HG03135 (cell line): ENCODE results near the gene NFAM1.

ENCODE experiments used
- ATAC-seq: cut with Tn5 transposase; IDR thresholded peaks from one replicate; pipeline ENCODE4 v1.9.1; 2021; ENCODE audit warnings: mild to moderate bottlenecking, moderate library complexity; ENCODE audit not compliant: unreplicated experiment

Gene NFAM1

DNA sequence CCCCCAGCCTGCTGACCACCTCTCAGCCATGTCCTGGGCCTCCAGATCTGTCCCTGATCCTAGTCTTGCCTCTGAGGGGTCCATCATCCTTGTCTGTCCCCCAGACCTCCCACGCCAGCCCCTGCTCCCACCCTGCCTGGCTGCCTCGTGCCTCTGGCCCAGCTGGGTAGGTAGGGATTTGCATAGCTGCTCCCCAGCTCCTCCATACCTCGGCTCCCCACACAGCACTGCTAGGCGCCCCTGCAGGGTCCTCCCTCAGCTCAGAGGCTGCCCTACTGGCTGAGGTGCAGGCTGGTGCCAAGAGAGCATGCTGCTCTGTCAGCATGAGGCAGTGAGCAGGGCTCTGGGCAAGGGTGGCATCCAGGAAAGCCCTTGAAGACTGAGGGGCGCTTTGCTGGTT lies 47.7 kb downstream of the NFAM1 start:
- ATAC-seq, result no peak

DNA sequence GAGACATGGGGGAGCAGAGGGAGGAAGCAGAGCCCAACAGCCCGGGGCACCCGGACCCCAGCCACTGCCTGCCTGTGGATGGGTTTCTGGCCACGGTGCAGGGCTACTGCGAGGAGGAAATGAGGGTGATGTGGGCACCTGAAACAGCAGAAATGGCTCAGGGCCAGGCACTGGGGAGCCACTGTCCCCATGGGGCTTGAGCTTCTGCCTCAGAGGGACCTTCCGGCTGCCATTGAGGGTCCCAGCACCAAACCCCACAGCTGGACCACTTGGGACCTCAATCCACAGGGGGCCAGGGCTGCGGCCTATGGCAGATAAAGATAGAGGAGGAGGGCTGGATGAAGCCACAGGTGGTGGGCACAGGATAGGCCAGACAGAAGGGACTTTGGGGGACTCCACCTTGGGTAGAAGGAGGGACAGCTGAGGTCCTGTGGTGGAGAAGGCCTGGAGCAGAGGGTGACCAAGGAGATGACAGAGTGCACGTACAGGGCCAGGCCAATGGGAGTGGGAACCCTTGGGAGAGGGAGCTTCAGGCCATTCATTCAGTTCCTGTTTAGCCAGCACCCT lies 48.3 kb downstream of the NFAM1 start:
- ATAC-seq, result no peak

DNA sequence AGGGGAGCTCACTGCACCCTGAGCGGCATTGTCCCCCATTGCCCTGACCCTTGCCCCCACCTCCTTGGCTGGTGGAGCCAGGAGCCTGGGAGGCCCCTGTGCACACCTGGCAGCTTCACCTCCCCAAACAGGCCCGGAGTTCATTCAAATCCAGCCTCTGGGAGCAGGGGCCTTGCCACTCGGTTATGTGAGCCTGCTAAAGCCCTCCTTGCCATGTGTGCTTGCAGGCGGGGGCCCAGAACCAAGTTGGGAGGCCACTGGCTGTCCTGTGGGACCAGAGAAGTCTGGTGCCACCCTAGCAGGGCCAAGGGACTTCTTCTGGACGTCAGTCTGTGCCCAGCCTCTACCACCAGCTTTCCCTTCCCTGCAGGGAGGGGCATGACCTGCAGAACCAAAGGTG lies 48.9 kb downstream of the NFAM1 start:
- no peak for ATAC-seq

DNA sequence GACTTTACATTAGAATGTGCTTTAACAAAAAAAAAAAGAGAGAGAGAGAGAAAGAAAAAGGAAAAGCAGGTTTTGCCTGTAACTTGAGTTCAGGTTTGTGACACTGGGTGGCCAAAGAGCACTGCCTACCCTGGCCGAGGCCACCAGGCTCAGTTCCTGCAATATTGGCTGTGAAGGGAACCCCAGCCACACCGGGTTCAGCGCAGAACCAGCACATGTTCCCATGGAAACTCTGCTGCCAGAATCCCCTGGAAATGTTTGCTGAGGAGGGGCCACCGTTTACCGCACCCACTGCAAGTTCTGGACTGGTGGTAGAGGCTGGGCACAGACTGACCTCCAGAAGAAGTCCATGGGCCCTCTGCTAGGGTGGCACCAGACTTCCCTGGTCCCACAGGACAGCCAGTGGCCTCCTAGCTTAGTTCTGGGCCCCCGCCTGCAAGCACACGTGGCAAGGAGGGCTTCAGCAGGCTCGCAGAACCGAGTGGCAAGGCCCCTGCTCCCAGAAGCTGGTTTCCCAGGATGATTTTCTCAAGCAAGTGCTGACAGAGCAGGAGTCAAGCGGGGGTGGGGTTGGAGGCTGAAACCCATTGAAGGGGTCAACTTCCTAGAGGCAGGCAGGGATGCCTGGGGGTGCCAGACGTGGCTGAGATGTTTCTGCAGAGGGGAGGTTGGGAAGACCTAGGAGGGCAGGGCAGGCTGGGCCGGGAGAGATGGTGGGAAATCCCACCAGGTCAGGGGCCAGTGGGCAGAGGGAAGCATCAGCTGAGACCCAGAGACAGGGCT lies 51.2 kb downstream of the NFAM1 start:
- no peak for ATAC-seq

DNA sequence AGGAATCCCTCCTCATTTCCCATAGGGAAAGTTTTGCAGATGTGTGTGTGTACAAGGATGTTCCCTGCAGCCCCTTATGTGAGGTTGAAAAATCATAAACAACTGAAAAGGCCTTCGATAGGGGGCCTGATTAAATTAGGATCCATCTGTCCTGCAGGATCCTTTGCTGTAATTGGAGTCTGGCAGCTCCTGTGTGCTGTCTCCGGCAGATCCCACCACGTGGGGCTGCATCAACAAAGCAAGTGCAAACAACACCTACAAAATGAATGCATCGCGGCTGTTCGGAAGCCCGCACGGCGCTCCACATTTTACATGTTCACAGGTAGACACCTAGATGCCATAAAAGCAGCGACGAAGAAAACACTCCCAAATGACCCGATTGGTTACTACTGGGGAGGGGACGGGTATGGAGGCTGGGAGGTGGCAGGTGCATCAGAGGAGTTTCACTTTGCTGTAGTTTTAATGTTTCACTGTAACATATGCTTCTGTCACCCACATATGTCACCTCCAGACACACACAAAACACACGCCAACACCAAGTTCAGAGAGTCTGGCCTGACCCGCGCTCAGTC lies 52.2 kb downstream of the NFAM1 start:
- ATAC-seq, result no peak

DNA sequence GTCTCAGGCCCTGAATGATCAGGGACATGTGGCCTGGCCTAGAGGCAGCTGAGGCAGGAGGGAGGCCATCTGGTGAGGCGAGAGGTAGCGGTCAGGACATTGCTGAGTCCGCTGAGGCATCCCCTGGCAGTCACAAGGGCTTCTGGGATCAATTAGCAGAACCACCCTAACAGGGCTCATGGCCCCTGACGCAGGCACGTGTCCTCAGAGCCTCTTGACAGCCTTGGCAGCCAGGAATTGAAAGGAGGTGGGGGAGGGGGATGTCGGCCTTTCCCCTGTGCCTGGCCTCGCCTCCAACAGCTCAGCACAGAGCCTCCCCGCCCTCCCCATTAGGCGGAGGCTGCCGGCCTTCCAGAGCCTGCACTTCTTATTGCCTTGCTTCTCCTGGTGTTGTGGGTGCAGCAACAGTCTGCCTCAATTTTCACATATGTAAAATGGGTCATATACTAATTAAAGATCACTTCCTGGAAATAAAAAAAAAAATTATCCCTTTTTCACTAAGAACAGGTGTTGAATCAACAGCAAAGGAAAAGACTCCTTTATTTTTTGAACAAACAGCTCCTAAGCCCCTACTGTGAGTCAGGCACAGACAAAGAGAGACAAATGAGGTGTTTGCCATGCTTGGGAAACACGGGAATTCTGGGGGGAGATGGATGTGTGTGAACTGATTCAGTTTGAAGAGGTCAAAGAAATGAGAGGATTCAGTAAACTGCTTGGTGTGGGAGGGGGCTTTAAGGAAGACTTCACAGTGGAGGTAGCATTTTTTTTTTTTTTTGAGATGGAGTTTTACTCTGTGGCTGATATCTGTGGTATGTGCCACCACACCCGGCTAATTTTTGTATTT lies 55.3 kb downstream of the NFAM1 start:
- ATAC-seq, result no peak

DNA sequence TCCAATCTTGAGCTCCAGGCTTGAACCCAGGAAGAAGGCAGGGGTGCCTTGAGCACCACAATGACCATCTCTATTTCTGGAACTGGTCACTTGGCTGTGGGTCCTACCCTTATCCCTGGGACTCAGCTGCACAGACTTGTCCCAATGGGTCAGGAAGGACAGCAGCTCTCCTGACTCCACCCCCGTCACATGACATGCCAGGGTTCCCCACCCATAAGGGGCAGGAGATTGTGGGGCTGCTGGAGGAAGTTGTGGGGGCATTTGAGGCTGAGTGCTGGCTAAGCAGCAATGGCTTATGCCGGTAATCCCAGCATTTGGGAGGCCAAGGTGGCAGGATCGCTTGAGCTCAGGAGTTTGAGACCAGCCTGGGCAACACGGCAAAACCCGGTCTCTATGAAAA lies 56.2 kb downstream of the NFAM1 start:
- ATAC-seq, result no peak

DNA sequence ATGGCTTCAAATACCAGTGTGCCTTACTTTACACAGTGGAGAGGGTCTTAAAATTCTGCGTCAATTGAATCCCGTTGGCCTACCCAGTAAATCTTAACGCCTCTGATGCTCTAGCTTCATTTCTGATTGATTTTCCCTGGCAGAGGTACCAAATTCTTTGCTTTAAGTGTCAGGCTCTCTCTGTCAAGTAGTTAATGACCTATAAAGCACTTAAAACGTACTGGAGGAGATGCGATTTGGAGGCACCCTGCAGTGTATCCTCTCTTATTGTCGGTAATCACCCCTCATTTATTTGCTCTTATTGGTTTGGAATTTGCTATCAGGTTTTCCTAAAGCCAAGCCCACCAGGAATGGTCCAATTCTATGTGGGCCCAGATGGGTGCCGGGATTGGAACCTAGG lies 59.2 kb downstream of the NFAM1 start:
- no peak for ATAC-seq

DNA sequence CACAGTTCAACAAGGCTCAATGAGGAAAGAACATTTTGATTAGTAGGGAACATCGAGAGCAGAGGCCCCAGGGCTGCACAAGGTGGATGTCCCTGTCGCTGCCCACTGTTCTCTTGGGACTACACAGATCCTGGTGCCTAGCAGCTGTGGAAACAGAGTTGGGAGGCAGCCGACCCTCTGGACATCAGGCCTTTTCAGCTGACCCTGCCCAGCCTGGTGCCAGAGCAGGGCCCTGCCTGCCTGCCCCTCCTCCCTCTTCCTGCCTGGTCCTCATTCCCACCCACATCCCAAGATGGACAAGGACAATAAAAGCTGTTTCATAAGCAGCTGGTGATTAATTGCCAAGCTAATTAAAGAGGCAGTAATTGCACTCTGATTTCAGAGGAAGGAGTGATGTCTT lies 60.7 kb downstream of the NFAM1 start:
- no peak for ATAC-seq

DNA sequence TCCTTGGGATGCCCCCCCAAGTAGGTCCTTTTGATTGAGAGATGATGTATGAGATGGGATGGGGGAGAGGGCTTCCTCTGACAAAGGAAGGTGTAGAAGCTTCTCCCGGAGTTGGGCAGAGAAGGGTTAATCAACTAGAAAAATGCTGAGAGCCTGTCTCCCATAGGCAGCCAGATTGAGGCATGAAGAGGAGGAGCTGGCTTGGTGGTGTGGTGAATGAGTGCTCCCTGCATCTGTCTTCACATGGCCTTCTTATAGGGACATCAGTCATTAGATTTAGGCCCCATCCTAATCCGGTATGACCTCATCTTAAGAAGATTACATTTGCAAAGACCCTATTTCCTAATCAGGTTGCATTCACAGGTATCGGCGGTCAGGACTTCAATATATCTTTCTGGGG lies 61.1 kb downstream of the NFAM1 start:
- no peak for ATAC-seq

DNA sequence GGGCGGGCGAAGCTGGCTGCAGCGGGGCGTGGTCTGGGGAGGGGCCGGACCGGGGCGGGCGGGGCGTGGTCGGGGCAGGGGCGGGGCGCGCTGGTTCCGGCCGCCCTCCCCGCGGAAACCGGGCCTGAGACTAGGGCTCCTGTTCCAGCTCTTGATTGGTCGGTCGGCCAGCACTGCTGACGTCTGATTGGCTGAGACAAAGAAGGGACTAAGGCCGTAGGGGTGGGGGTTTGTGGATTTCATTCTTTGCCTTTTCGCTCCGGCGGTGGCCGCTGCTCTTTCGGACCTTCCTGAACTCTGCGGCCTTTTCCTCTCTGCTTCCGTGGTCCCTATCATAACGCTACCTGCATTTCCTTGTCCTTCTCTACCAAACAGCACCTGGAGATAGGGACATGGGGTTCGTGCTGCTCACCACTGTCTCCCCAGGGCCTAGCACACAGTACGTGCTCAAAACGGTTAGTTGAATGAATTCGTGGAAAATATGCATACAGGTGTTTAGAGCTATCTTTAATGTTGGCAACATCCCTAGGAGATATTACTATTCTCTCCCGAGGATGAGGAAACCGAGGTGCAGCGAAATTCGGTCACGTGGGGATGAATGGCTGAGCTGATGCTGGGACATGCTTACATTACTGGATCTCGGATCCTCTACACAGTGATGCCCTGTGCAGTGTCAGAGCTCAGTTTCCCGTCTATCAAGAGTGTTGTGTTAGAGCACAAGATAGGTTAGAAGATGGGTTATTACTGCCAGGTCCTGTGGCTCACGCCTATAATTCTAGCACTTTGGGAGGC lies 62.8 kb downstream of the NFAM1 start:
- peak; percentile 86 for ATAC-seq

DNA sequence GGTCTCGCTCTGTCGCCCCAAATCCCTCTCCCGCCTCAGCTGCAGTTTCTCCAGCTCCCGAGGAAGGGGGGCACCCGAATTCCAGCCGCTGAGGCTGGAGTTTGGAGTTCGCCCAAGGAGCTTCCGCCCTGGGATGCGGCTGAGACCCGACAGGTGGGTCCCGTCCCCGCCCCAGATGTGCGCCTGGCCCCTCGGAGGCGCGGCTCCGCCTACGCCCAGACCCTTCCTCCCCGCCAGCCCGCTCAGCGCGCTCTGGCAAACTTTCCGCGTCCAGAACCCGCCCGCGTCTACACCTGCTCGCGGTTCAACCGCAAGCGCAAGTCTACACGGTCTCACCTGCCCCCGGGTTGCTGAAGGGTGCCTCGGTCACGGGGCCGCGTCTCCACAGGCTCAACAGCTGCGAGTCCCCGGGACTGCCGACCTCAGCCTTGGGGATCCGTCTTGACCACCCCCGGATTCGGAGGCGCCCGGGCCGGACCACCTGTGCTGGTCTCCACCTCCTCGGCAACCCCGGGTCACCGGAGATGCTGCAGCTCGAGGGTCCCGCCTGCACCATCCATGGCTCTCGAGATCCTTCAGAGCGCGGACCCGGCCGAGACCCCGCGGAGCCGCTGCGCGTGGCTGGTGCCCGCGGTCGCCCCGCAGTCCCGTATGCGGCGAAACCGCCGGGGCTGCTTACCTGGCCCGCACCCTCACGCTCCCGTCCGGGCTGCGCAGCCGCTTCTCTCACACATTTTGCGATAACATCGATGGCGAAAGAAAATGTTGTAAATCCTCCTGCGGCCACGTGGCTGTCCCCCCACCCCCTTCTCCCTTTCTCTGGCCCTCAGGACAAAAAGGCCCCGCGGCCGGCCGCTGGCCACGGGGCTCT lies 63.6 kb downstream of the NFAM1 start:
- ATAC-seq, result peak; percentile 17

DNA sequence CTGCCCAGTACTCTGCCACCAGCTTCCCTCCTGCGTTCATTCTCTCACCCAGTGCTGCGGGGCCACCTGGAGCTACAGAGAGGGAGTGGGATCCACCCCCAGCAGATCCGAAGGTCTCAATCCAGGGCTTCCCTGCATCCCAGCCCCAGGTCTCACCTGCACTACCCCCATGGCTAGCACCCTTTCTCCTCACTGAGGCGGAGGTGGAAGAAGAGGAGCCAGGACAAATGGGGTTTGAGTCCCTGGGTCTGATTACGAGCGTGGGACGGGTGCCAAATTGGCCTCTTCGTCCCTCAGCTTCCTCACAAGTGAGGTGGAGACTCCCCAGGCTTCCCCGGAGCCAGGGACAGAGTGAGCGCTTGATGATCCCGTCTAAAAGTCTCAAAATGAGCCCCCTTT lies 64.2 kb downstream of the NFAM1 start:
- ATAC-seq, result no peak

DNA sequence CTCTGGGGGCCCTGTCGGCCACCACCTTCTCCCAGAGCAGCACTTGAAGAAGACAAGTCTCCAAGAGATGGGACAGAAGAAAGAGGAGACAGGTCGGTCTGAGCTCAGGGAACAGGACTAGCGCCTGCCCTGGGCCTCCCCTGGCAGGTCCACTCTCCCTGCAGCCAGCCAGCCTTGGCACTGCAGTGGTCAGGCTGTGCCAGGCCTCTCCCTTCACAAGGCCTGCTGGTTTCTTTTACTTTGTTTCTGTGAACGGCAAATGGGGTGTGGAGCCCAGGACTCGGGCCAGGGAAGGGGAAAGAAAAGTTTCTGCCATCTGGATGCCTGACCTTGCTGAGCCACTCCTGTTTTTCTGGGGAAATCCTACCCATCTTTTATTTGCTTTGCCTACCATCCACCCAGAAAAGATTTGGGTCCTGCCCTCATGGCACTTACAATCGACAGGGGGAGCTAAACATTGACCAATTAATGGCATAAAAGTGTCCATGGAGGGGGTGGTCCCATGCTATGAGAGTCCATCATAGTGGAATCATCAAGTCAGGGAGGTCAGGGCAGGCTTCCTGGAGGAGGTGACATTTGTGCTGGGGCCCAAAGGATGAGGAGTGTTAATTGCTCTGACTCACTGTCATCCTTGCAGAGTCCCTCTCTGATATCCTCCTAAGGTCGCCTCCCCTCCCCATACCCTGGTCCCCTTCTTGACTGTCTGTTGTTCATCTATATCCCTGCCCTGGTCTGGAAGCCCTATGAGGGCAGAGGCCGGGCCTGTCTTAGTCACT lies 65.2 kb downstream of the NFAM1 start:
- no peak for ATAC-seq

DNA sequence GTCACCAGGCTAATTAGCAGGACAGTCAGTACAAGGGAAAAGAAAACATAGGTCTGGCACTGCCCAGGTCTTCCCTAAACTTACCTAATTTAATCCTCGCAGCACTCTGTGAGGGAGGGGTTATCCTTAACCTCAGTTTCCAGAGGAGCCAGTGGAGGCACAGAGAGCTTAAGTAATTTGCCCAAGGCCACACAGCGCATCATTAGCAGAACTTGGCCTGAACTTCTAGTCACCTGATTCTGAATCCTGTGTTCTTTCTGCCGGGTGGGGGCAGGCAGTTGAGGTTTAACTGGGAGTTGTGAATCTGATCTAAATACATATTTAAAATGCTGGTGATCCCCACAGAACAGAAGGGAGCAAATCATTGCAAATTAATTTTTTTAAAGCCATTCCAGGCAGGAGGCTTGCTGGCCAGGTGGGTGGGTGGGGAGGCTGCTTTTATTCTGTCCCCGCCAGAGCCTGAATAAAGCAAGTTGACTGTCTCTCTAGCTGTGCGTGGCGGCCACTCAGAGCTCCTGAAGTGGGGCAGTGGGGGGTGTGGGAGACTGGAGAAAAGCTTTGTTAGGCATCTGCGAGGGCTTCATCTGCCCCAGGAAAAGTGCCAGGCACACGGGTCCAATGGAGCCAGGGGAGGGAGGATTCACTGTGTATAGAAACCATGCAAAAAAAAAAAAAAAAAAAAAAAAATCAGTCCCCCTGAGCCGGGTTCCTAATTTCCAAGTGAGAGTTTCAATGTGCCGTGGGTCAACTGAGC lies 66.1 kb downstream of the NFAM1 start:
- no peak for ATAC-seq

DNA sequence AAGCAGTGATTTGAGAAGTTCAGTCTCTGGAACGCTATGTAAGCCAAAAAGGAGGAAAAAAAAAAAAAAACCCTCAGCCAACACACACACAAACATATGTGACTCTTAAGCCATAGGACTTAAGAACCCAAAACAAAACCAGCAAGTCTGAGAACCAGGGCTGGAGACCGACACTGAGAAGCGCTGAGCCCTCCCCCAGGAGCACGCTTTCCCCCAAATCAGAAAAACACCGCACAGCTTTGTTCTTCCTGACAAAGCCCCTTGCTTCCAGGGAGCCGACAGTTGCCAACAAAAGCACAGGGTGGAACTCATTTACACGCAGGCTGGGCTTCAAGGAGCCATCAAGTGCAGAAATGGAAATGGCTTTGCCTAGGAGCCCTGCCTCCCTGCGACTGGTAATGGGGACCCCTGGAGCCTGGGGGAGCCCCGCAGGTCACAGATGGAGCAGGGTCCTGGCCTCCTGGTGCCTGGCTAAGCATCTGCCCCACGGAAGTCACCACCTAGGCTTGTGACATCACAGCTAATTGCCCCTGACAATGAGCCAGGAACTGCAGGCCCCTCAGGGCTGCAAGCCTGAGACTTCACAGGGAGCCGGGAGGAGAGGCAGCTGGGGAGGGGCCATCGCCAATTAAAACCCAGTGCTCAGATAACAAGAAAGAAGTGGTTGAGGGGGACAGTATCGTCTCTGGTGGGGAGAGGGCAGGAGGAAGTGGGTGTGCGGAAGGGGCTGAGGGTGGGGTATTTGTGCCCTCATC lies 66.9 kb downstream of the NFAM1 start:
- ATAC-seq, result no peak

DNA sequence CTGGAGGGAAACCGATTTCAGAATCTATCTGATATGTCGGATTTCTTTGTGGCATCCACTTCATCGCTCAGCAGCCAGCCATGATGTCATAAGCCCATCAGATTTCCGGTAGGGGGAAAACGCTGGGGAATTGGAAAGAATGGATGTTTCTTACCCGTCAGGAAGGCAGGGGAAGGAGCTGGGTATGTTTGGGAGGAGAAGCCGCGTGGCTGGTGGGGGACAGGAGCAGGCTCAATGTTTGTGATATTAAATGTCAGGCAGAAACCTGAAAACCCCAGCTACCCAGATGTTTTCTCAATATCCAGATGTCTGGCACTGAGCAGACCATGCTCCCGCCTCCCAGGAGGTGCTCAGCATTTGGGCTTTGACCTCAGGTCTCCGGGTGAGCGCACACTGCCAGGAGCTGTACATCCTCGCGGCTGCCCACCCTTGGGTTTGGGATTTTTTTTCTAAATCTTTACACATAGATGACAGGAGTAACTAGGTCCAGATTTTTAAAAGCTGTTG lies 67.5 kb downstream of the NFAM1 start:
- ATAC-seq, result no peak
